CD4-positive, alpha-beta memory T cell (primary cell): ENCODE measurements around the gene LTBP1. TPM values are rescaled to one million over a fixed set of nuclear protein-coding genes. Genes with fewer than 3 reads are reported as not detected.

ENCODE experiments used
- CTCF ChIA-PET: fragments of 350-600 bp; sonication (Branson Sonifier 250); formaldehyde crosslinking; loops from one replicate; lab custom pipeline; 2021; ENCODE audit warnings: inconsistent platforms; ENCODE audit not compliant: partially characterized antibody; lab: Charles Lee
- POLR2A ChIA-PET: fragments of 350-600 bp; sonication (Branson Sonifier 250); formaldehyde crosslinking; loops from one replicate; lab custom pipeline; 2021; ENCODE audit not compliant: partially characterized antibody; lab: Charles Lee
- DNase-seq, 5 donors: peaks; one replicate each; pipeline versions ENCODE4 v3.0.0 to v3.0.0-alpha.2; 2020 to 2022; ENCODE audit warnings: mixed read lengths in 1 of 5
- H3K27ac ChIP-seq: one replicate; pipeline ENCODE4 v1.7.0; 2013; ENCODE audit warnings: low read depth, low read length
- H3K27me3 ChIP-seq: 2 replicates; pipeline ENCODE4 v1.7.0; 2013; ENCODE audit warnings: mild to moderate bottlenecking, low read length, moderate library complexity; ENCODE audit not compliant: insufficient read depth
- H3K36me3 ChIP-seq: 2 replicates; pipeline ENCODE4 v1.7.0; 2013; ENCODE audit warnings: mild to moderate bottlenecking, low read length, moderate library complexity; ENCODE audit not compliant: insufficient read depth
- H3K4me1 ChIP-seq: 2 replicates; pipeline ENCODE4 v1.7.0; 2013; ENCODE audit warnings: mild to moderate bottlenecking, low read length, moderate library complexity; ENCODE audit not compliant: insufficient read depth
- H3K4me3 ChIP-seq, 2 donors: one replicate each; pipeline ENCODE4 v1.7.0; 2013; ENCODE audit warnings: low read length in 2 of 2, mild to moderate bottlenecking in 1 of 2
- H3K9me3 ChIP-seq, 2 donors: one replicate each; pipeline ENCODE4 v1.7.0; 2013; ENCODE audit warnings: low read length in 2 of 2, control low read depth in 1 of 2; ENCODE audit not compliant: control insufficient read depth in 1 of 2
- H3K27ac Mint-ChIP-seq, 7 donors: one replicate each; pipeline ENCODE4 v1.8.0; 2020 to 2021; ENCODE audit warnings: mixed read lengths in 7 of 7, mild to moderate bottlenecking in 6 of 7, inconsistent platforms in 3 of 7, moderate library complexity in 3 of 7
- H3K27me3 Mint-ChIP-seq, 2 donors: one replicate each; pipeline ENCODE4 v1.8.0; 2020 to 2021; ENCODE audit warnings: mixed read lengths in 2 of 2
- H3K36me3 Mint-ChIP-seq, 2 donors: one replicate each; pipeline ENCODE4 v1.8.0; 2020 to 2021; ENCODE audit warnings: mixed read lengths in 2 of 2, inconsistent platforms in 1 of 2, mild to moderate bottlenecking in 1 of 2
- H3K4me1 Mint-ChIP-seq, 4 donors: one replicate each; pipeline ENCODE4 v1.8.0; 2020 to 2021; ENCODE audit warnings: mixed read lengths in 4 of 4, mild to moderate bottlenecking in 1 of 4
- H3K4me3 Mint-ChIP-seq, 8 donors: one replicate each; pipeline ENCODE4 v1.8.0; 2020 to 2021; ENCODE audit warnings: mixed read lengths in 8 of 8, mild to moderate bottlenecking in 7 of 8, moderate library complexity in 6 of 8, inconsistent platforms in 3 of 8
- H3K9me3 Mint-ChIP-seq, 8 donors: one replicate each; pipeline ENCODE4 v1.8.0; 2020 to 2021; ENCODE audit warnings: mixed read lengths in 8 of 8, mild to moderate bottlenecking in 5 of 8, inconsistent platforms in 3 of 8, moderate library complexity in 1 of 8
- intact Hi-C: fragments of 100-400 bp; cut with micrococcal nuclease; formaldehyde crosslinking; loops from one replicate; pipeline ENCODE4 v1.15.1; 2023
- polyA plus RNA-seq, 2 donors: library from polyadenylated mRNA; unstranded; fragments of 300-500 nt; fragmentation: Illumina TruSeq; gene quantifications; one replicate each; pipeline ENCODE4 v1.2.3, GENCODE V29; 2021
- total RNA-seq, 2 experiments: library from RNA; stranded (reverse); gene quantifications; one replicate each; pipeline ENCODE4 v1.2.3, GENCODE V29; 2021

LTBP1 gene
- total and polyA plus RNA-seq, 4 experiments from 2014 or later: 0.44 TPM; not detected in 3

DNA sequence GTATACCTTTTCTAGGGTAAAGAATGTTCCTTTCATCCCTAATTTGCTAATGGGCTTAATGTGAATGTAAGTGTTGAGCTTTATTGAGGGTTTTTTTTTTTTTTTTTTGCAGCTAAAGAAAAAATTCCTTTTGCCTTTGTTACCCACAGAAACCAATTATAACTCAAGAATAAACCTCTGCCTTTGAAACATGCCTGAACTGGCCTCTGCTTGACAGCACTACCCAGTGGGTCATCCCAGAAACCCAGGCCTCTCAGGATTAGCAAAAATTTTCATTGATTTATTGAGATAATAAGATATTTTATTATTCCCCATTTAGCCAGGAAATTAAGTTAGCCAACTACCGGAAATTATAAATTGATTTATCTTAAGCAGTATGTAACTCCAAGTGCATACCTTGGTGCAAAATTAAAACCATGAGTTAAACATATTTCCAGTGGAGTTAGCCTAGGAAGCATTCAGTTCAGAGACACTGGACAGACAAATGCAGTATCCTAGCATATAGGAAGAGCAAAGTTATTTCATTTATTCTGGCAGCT lies 462.7 kb downstream of the LTBP1 start:
- ChIA-PET CTCF (no interaction called here), POLR2A (no interaction called here)
- no peak for DNase-seq
- Histone ChIP-seq H3K9me3 (no peaks in the 10 kb centered on the region), H3K36me3 (no peaks in the 10 kb centered on the region), H3K4me1 (no peaks in the 10 kb centered on the region), H3K4me3 (no peak overlapping the region), H3K27me3 (no peaks in the 10 kb centered on the region), H3K27ac (no peak overlapping the region)
- peaks cover 0 to 12% (median 7%) of the 10 kb centered on the region in 8 donors for H3K9me3 Mint-ChIP-seq
- intact Hi-C loops: no loop called here
- no peaks in the 10 kb centered on the region for H3K4me1 Mint-ChIP-seq
- H3K27me3 Mint-ChIP-seq: peaks cover 8 to 10% of the 10 kb centered on the region in 2 donors
- no peak overlapping the region for H3K4me3 Mint-ChIP-seq
- no peak overlapping the region for H3K27ac Mint-ChIP-seq
- no peaks in the 10 kb centered on the region for H3K36me3 Mint-ChIP-seq

DNA sequence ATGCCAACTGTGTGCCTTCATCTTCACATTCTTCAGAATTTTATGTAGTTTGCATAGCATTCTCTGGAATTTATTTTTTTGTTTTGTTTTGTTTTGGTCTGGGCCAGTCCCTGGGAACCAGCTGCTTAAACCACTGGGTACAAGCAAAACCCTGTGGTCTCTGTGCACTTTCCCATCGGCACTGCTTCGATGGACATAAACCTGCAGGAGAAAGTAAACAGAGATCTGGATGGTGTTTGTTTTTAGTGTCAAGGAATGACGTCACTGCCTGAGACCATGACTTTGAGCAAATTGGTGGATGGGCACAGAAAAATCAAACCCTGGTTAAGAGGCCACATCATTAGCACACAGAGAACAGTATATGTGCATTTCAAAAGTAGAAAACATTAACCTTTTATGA lies 465.0 kb downstream of the LTBP1 start:
- Mint-ChIP-seq H3K4me3 (no peak overlapping the region), H3K4me1 (no peaks in the 10 kb centered on the region), H3K27ac (no peak overlapping the region), H3K9me3 (peaks cover 0 to 12% (median 7%) of the 10 kb centered on the region in 8 donors), H3K36me3 (no peaks in the 10 kb centered on the region), H3K27me3 (peaks cover 8 to 11% of the 10 kb centered on the region in 2 donors)
- Histone ChIP-seq H3K27ac (no peak overlapping the region), H3K4me3 (no peak overlapping the region), H3K4me1 (no peaks in the 10 kb centered on the region), H3K36me3 (no peaks in the 10 kb centered on the region), H3K27me3 (no peaks in the 10 kb centered on the region), H3K9me3 (no peaks in the 10 kb centered on the region)
- POLR2A ChIA-PET: no interaction called here
- DNase-seq: no peak
- intact Hi-C loops: loop anchor here (2.0 kb wide), 1 partner anchor 171 kb away; no protein-coding TSS in a partner anchor
- CTCF ChIA-PET: no interaction called here

DNA sequence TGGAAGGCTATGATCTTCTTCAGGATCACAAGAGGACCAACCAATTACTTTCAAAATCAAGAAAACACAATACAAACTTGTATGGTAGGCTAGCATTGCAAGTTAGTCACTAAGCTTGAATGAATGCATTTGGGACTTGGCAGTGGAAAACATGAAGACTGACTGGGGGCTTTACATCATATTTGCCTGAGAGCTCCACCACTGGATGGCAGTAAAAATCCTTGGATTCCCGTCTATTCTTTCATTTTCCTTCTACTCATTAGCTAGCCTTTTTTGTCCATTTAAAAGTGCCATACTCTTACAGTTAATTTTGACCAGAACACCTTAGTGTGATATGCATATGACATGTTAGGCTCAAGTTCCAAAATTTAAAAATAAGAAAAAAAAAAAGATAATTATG lies 466.2 kb downstream of the LTBP1 start:
- Histone ChIP-seq H3K9me3 (no peaks in the 10 kb centered on the region), H3K36me3 (no peaks in the 10 kb centered on the region), H3K4me1 (no peaks in the 10 kb centered on the region), H3K27ac (no peak overlapping the region), H3K27me3 (no peaks in the 10 kb centered on the region), H3K4me3 (no peak overlapping the region)
- H3K4me1 Mint-ChIP-seq: no peaks in the 10 kb centered on the region
- no peak overlapping the region for H3K4me3 Mint-ChIP-seq
- POLR2A ChIA-PET: interaction anchor here (1.3 kb wide), 1 partner anchor 10 kb away, joined by 3 read pairs; no protein-coding TSS in a partner anchor
- CTCF ChIA-PET: interaction anchor here (1.4 kb wide), 1 partner anchor 171 kb away, joined by 6 read pairs; no protein-coding TSS in a partner anchor
- H3K27me3 Mint-ChIP-seq: peaks cover 9 to 11% of the 10 kb centered on the region in 2 donors
- no peak for DNase-seq
- H3K27ac Mint-ChIP-seq: no peak overlapping the region
- H3K36me3 Mint-ChIP-seq: no peaks in the 10 kb centered on the region
- peaks cover 0 to 10% (median 6%) of the 10 kb centered on the region in 8 donors for H3K9me3 Mint-ChIP-seq
- intact Hi-C loops: loop anchor here (2.0 kb wide), 1 partner anchor 170 kb away; no protein-coding TSS in a partner anchor

- Histone ChIP-seq H3K4me3 (no peak overlapping the region), H3K9me3 (no peaks in the 10 kb centered on the region), H3K36me3 (no peaks in the 10 kb centered on the region), H3K27ac (no peak overlapping the region), H3K27me3 (no peaks in the 10 kb centered on the region), H3K4me1 (no peaks in the 10 kb centered on the region)
- H3K36me3 Mint-ChIP-seq: no peaks in the 10 kb centered on the region
- ChIA-PET POLR2A (no interaction called here), CTCF (no interaction called here)
- H3K27me3 Mint-ChIP-seq: peaks cover 1 to 6% of the 10 kb centered on the region in 2 donors
- H3K4me1 Mint-ChIP-seq: no peaks in the 10 kb centered on the region
- H3K9me3 Mint-ChIP-seq: no peaks in the 10 kb centered on the region
- no peak for DNase-seq
- H3K27ac Mint-ChIP-seq: no peak overlapping the region
- no peak overlapping the region for H3K4me3 Mint-ChIP-seq
- intact Hi-C loops: no loop called here
Observed at GRCh38 chr2:33419581-33420200, 472.9 kb downstream of the LTBP1 start.

- CTCF ChIA-PET: no interaction called here
- H3K27ac Mint-ChIP-seq: no peak overlapping the region
Observed at GRCh38 chr2:33420726-33421125, 474.0 kb downstream of the LTBP1 start.

GRCh38 chr2:33421820-33422219 lies 475.1 kb downstream of the LTBP1 start:
- H3K4me1 Mint-ChIP-seq: no peaks in the 10 kb centered on the region
- Histone ChIP-seq H3K4me3 (no peak overlapping the region), H3K27me3 (no peaks in the 10 kb centered on the region), H3K9me3 (no peaks in the 10 kb centered on the region), H3K36me3 (no peaks in the 10 kb centered on the region), H3K4me1 (no peaks in the 10 kb centered on the region), H3K27ac (no peak overlapping the region)
- H3K27me3 Mint-ChIP-seq: peaks cover 1 to 5% of the 10 kb centered on the region in 2 donors
- no peak overlapping the region for H3K4me3 Mint-ChIP-seq
- CTCF ChIA-PET: no interaction called here
- no peaks in the 10 kb centered on the region for H3K36me3 Mint-ChIP-seq
- DNase-seq: no peak
- peaks cover 0 to 2% (median 0%) of the 10 kb centered on the region in 8 donors for H3K9me3 Mint-ChIP-seq
- POLR2A ChIA-PET: no interaction called here
- no peak overlapping the region for H3K27ac Mint-ChIP-seq
- intact Hi-C loops: no loop called here

More at GRCh38 chr2:33420726-33421125, 474.0 kb downstream of the LTBP1 start:
- Histone ChIP-seq H3K4me3 (no peak overlapping the region), H3K27me3 (no peaks in the 10 kb centered on the region), H3K9me3 (no peaks in the 10 kb centered on the region), H3K27ac (no peak overlapping the region), H3K4me1 (no peaks in the 10 kb centered on the region), H3K36me3 (no peaks in the 10 kb centered on the region)
- POLR2A ChIA-PET: no interaction called here
- Mint-ChIP-seq H3K9me3 (peaks cover 0 to under 1% (median 0%) of the 10 kb centered on the region in 8 donors), H3K4me1 (no peaks in the 10 kb centered on the region), H3K36me3 (no peaks in the 10 kb centered on the region), H3K4me3 (no peak overlapping the region), H3K27me3 (peaks cover 1 to 6% of the 10 kb centered on the region in 2 donors)
- DNase-seq: no peak
- intact Hi-C loops: no loop called here

GRCh38 chr2:33425161-33425560 lies 478.4 kb downstream of the LTBP1 start:
- no peak overlapping the region for H3K4me3 ChIP-seq
- no peak overlapping the region for H3K4me3 Mint-ChIP-seq
- H3K27ac ChIP-seq: no peak overlapping the region
- H3K4me1 ChIP-seq: no peaks in the 10 kb centered on the region
- ChIA-PET POLR2A (no interaction called here), CTCF (no interaction called here)
- no peak overlapping the region for H3K27ac Mint-ChIP-seq
- H3K9me3 Mint-ChIP-seq: peaks cover 0 to 2% (median 0%) of the 10 kb centered on the region in 8 donors
- intact Hi-C loops: no loop called here
- no peak for DNase-seq
- no peaks in the 10 kb centered on the region for H3K36me3 Mint-ChIP-seq
- peaks cover 0 to 4% of the 10 kb centered on the region in 2 donors for H3K27me3 Mint-ChIP-seq
- no peaks in the 10 kb centered on the region for H3K9me3 ChIP-seq
- H3K36me3 ChIP-seq: no peaks in the 10 kb centered on the region
- H3K27me3 ChIP-seq: no peaks in the 10 kb centered on the region
- H3K4me1 Mint-ChIP-seq: no peaks in the 10 kb centered on the region
